Measurements from ENCODE around the gene EYA4.

Gene EYA4

DNA sequence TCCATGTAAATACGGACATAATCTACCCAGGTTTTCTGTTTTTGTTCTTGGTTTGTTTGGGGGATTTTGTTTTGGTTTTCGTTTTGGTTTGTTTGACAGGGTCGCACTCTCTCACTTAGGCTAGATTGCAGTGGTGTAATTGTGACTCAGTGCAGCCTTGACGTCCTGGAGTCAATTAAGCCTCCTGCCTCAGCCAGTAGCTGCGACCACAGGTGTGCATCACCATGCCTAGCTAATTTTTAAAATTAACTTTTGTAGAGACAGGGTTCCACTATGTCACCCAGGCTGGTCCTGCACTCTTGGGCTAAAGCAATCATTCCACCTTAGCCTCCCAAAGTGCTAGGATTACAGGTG, 37.8 kb upstream of the EYA4 start:
- H3K4me3 ChIP-seq (ENCODE audit: low read depth in 1 of 2, low read length in 1 of 2) = no peak overlapping the region
- TF ChIP-seq, protein P1, sequence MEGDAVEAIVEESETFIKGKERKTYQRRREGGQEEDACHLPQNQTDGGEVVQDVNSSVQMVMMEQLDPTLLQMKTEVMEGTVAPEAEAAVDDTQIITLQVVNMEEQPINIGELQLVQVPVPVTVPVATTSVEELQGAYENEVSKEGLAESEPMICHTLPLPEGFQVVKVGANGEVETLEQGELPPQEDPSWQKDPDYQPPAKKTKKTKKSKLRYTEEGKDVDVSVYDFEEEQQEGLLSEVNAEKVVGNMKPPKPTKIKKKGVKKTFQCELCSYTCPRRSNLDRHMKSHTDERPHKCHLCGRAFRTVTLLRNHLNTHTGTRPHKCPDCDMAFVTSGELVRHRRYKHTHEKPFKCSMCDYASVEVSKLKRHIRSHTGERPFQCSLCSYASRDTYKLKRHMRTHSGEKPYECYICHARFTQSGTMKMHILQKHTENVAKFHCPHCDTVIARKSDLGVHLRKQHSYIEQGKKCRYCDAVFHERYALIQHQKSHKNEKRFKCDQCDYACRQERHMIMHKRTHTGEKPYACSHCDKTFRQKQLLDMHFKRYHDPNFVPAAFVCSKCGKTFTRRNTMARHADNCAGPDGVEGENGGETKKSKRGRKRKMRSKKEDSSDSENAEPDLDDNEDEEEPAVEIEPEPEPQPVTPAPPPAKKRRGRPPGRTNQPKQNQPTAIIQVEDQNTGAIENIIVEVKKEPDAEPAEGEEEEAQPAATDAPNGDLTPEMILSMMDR (IDR thresholded peaks at IDR 0.05) = no peak
- H3K36me3 ChIP-seq = no peaks in the 10 kb centered on the region
- no peak overlapping the region for H3K27ac ChIP-seq
- H3K4me1 ChIP-seq (ENCODE audit: control insufficient read depth in 1 of 2, insufficient read depth in 1 of 2, low read depth in 1 of 2, low read length in 1 of 2) = no peaks in the 10 kb centered on the region
- H3K9me3 ChIP-seq = no peaks in the 10 kb centered on the region
- no peaks in the 10 kb centered on the region for H3K27me3 ChIP-seq

DNA sequence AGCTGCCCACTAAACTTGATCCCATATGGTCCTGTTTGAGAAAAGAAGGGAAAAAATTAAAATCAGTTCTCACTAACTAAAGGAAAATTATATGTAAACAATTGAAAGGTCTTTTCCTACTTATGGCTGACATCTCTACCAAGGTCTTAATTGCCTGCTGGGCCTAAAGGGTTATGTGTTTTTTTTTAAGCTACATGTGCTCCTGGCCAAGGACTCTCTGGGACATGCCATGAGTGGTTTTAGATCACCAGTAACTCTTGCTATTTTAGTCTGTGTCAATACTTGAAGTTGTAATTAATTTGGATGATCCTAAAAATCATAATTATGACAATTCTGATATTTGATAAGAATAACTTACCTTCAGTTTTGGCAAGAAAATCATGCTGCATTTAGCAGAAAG, 35.9 kb upstream of the EYA4 start:
- no peaks in the 10 kb centered on the region for H3K27me3 ChIP-seq
- H3K27ac ChIP-seq = no peak overlapping the region
- TF ChIP-seq, protein P1 (IDR thresholded peaks at IDR 0.05) = no peak
- no peak overlapping the region for H3K4me3 ChIP-seq (ENCODE audit: low read depth in 1 of 2, low read length in 1 of 2)
- no peaks in the 10 kb centered on the region for H3K4me1 ChIP-seq (ENCODE audit: control insufficient read depth in 1 of 2, insufficient read depth in 1 of 2, low read depth in 1 of 2, low read length in 1 of 2)
- H3K36me3 ChIP-seq = no peaks in the 10 kb centered on the region
- no peaks in the 10 kb centered on the region for H3K9me3 ChIP-seq

DNA sequence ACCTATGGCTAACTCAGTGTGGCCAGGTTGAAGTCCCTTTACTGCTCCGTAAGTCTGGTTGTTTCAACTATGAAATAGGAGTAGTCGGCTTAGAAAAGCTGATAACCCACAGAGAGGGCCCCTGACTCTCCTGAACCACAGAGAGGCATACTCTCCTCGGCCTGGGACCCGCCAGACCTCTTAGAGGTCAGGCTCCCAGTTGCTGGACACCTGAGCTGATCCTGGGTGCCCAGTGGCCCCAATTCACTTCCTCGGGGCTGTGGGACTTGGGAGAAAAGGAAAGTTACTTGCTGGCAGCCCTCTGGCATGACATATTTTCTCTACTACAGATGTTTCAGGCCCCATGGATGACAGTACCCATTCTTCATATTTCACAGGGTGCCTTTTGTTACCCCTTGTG, 34.2 kb upstream of the EYA4 start:
- H3K4me3 ChIP-seq (ENCODE audit: low read depth in 1 of 2, low read length in 1 of 2) = no peak overlapping the region
- TF ChIP-seq, protein P1 (IDR thresholded peaks at IDR 0.05) = no peak

DNA sequence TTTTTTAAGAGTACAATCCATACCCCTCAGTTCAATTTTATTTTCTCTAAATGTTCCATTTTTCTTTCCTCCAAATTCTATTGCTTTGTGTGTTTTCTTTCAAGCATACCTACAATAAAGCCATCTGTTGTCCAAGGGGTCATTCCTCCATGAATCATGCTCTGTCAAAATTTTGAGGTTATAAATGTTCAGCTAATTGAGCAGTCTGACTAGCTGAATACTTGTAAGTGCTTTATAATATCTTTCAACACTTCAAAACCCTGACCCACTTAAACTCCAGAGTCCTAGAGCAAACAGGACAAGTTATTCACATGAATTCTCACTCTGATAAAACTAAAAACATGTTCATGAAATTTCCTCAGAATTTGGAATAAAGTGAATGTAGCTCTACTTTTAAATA, 33.4 kb upstream of the EYA4 start:
- no peak overlapping the region for H3K4me3 ChIP-seq (ENCODE audit: low read depth in 1 of 2, low read length in 1 of 2)
- TF ChIP-seq, protein P1 (IDR thresholded peaks at IDR 0.05) = no peak
- no peaks in the 10 kb centered on the region for H3K36me3 ChIP-seq
- no peaks in the 10 kb centered on the region for H3K9me3 ChIP-seq
- no peak overlapping the region for H3K27ac ChIP-seq
- H3K27me3 ChIP-seq = no peaks in the 10 kb centered on the region
- H3K4me1 ChIP-seq (ENCODE audit: control insufficient read depth in 1 of 2, insufficient read depth in 1 of 2, low read depth in 1 of 2, low read length in 1 of 2) = no peaks in the 10 kb centered on the region

More for the DNA sequence above, 34.2 kb upstream of the EYA4 start:
- no peaks in the 10 kb centered on the region for H3K36me3 ChIP-seq
- H3K27me3 ChIP-seq = no peaks in the 10 kb centered on the region
- H3K9me3 ChIP-seq = no peaks in the 10 kb centered on the region
- no peaks in the 10 kb centered on the region for H3K4me1 ChIP-seq (ENCODE audit: control insufficient read depth in 1 of 2, insufficient read depth in 1 of 2, low read depth in 1 of 2, low read length in 1 of 2)
- H3K27ac ChIP-seq = no peak overlapping the region

DNA sequence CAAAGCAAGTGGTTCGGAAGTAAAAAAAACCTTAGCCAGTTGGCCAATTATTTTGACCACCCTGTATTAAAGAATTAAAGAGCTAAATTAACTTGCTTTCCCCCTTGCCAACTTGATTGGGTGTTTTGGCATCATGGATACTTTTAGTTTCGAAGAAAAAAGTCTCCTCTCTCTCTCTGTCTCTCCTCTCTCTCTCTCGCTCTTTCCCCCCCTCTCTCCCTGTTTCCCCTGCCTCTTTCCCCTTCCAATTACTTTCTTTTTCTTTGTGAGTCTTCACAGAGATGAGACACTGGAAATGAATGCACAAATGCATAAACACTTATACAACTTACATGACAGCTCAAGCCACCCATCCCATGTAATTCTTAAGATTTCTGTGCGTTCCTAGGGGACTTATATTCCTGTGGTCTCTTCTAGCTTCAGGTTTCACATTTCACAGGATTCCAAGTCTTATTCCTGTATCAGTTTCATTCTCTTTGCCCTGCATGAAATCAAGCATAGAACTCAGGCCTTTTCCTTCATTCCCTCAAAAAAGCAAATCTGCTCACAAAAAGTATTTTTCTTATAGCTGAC, 32.9 kb upstream of the EYA4 start:
- Histone ChIP-seq H3K36me3 (no peaks in the 10 kb centered on the region), H3K27ac (no peak overlapping the region), H3K4me3 (ENCODE audit: low read depth in 1 of 2, low read length in 1 of 2) (no peak overlapping the region), H3K4me1 (ENCODE audit: control insufficient read depth in 1 of 2, insufficient read depth in 1 of 2, low read depth in 1 of 2, low read length in 1 of 2) (no peaks in the 10 kb centered on the region), H3K9me3 (no peaks in the 10 kb centered on the region), H3K27me3 (no peaks in the 10 kb centered on the region)
- TF ChIP-seq, protein P1 (IDR thresholded peaks at IDR 0.05) = no peak

DNA sequence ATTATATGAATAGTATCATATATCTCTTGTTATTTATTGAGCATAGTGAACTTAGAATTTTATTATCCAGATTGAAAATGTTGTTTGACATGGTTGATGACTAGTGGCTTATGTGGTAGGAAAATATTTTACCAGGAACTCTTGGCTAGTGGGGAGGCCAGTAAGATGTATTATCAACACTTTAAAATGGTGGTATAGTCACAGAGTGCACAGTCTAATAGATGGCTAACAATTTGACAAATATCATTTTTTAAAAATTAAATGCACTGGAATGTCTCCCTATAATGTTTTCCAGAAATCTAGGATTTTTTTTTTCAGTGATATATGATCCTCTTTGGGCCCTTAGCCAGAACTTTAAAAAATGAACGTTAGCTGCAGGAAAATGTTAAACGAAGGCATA, 26.9 kb upstream of the EYA4 start:
- no peaks in the 10 kb centered on the region for H3K36me3 ChIP-seq

More for the DNA sequence above, 26.9 kb upstream of the EYA4 start:
- H3K4me1 ChIP-seq (ENCODE audit: control insufficient read depth in 1 of 2, insufficient read depth in 1 of 2, low read depth in 1 of 2, low read length in 1 of 2) = no peaks in the 10 kb centered on the region
- no peaks in the 10 kb centered on the region for H3K27me3 ChIP-seq
- no peaks in the 10 kb centered on the region for H3K9me3 ChIP-seq
- H3K27ac ChIP-seq = no peak overlapping the region
- TF ChIP-seq, protein P1 (IDR thresholded peaks at IDR 0.05) = no peak
- no peak overlapping the region for H3K4me3 ChIP-seq (ENCODE audit: low read depth in 1 of 2, low read length in 1 of 2)

All from neutrophil (primary cell).